Neutrophil (primary cell): Measurements from ENCODE around the gene NOX3.

Experiments
- H3K27ac ChIP-seq: fragments of 200-600 bp; sonication (generic); 2 replicates; pipeline ENCODE4 v1.5.1; 2016; ENCODE audit warnings: mild to moderate bottlenecking, moderate library complexity
- H3K27me3 ChIP-seq: fragments of 200-600 bp; sonication (generic); 2 replicates; pipeline ENCODE4 v1.6.0; 2016; ENCODE audit warnings: mild to moderate bottlenecking
- H3K36me3 ChIP-seq: fragments of 200-600 bp; sonication (generic); 2 replicates; pipeline ENCODE4 v1.5.1; 2017
- H3K4me1 ChIP-seq, 2 experiments: fragments of 200-600 bp in 1 of 2; sonication (generic) in 1 of 2; 1 replicate in 1 of 2; 2 replicates in 1 of 2; pipeline versions ENCODE4 v1.5.1 to v1.6.1; 2013 to 2016; ENCODE audit warnings: low read depth in 1 of 2, low read length in 1 of 2, mild to moderate bottlenecking in 1 of 2, moderate library complexity in 1 of 2; ENCODE audit not compliant: control insufficient read depth in 1 of 2, insufficient read depth in 1 of 2
- H3K4me3 ChIP-seq, 2 experiments: fragments of 200-600 bp in 1 of 2; sonication (generic) in 1 of 2; 1 replicate in 1 of 2; 2 replicates in 1 of 2; pipeline ENCODE4 v1.5.1; 2013 to 2016; ENCODE audit warnings: low read depth in 1 of 2, low read length in 1 of 2, mild to moderate bottlenecking in 1 of 2, moderate library complexity in 1 of 2
- H3K9me3 ChIP-seq: fragments of 200-600 bp; sonication (generic); 2 replicates; pipeline ENCODE4 v1.5.1; 2016
- TF ChIP-seq, protein P1 (sequence below): fragments of 200-600 bp; sonication (generic); IDR thresholded peaks from 2 replicates; pipeline ENCODE4 v1.5.1; 2016; ENCODE audit warnings: antibody characterized with exemption

The NOX3 gene

DNA sequence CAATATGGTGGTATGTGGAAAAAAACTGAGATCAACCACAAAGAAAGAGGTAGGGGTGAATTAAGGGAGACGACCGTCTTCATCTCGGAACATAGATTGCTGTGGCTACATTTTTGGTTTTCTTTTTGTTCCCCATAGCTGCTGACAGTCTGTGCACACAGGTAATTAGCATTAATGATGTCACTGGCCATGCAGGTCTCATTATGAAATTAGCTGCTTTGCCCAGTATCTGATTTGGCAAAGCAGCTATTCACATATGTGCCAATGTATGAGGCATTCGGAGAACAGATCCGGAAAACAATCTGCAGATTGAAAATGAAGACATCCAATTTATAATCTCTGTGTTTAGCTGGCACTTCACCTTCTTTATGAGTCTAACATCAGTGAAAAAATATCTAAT, 13.1 kb downstream of the NOX3 start:
- Histone ChIP-seq H3K27me3 (no peaks in the 10 kb centered on the region), H3K36me3 (no peaks in the 10 kb centered on the region), H3K27ac (no peak overlapping the region), H3K4me3 (no peak overlapping the region), H3K4me1 (no peaks in the 10 kb centered on the region), H3K9me3 (no peaks in the 10 kb centered on the region)
- TF ChIP-seq, protein P1, sequence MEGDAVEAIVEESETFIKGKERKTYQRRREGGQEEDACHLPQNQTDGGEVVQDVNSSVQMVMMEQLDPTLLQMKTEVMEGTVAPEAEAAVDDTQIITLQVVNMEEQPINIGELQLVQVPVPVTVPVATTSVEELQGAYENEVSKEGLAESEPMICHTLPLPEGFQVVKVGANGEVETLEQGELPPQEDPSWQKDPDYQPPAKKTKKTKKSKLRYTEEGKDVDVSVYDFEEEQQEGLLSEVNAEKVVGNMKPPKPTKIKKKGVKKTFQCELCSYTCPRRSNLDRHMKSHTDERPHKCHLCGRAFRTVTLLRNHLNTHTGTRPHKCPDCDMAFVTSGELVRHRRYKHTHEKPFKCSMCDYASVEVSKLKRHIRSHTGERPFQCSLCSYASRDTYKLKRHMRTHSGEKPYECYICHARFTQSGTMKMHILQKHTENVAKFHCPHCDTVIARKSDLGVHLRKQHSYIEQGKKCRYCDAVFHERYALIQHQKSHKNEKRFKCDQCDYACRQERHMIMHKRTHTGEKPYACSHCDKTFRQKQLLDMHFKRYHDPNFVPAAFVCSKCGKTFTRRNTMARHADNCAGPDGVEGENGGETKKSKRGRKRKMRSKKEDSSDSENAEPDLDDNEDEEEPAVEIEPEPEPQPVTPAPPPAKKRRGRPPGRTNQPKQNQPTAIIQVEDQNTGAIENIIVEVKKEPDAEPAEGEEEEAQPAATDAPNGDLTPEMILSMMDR = no peak

DNA sequence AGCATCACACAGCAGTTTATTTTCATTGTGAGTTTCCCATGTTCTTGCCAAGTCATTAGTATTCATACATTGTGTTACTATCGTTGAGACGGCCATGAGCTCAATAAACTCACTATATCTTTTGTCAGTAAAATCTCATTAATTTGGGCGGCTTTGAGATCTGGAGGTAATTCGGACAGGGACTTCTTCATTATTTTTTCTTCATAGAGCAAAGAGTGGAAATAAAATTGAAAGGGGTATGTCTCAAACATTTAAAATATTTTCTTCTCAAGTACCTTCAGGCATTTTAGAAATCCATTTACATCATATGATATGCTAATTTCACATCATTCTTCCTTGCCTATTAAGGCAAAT, 14.6 kb downstream of the NOX3 start:
- no peaks in the 10 kb centered on the region for H3K4me1 ChIP-seq
- H3K27ac ChIP-seq = no peak overlapping the region
- H3K4me3 ChIP-seq = no peak overlapping the region
- H3K27me3 ChIP-seq = no peaks in the 10 kb centered on the region
- no peaks in the 10 kb centered on the region for H3K9me3 ChIP-seq
- TF ChIP-seq, protein P1 = no peak
- no peaks in the 10 kb centered on the region for H3K36me3 ChIP-seq

DNA sequence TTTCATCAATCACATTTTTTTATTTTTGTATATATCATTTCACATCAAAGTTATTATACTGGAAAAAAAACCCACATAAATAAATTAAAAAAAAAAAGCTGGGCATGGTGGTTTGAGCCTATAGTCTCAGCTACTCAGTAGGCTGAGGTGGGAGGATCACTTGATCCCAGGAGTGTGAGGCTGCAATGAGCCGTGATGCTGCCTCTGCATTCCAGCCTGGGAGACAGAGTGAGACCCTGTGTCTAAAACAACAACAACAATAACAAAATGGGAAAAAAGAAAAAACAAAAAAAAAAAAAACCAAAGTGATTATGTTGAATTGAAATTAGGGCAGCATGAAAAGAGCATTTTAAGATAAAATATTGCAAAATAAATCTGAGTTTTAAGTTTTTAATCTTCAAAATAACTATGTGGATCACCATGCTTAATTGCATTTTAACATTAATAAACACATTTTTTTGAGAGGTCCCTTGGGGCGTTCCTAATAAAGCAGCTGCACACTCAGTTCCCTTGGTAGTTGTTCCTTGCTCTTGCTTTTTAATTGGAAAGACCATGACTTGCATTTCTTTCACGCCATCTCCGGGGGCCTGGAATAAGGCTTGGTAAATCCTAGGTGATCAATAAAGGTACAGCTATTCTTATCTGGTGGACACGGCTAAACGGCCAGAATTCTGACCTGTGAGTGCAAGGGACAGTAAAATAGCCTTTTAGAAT, 15.1 kb downstream of the NOX3 start:
- H3K4me3 ChIP-seq = no peak overlapping the region
- no peaks in the 10 kb centered on the region for H3K9me3 ChIP-seq
- TF ChIP-seq, protein P1 = no peak
- no peaks in the 10 kb centered on the region for H3K4me1 ChIP-seq
- no peaks in the 10 kb centered on the region for H3K27me3 ChIP-seq
- no peaks in the 10 kb centered on the region for H3K36me3 ChIP-seq
- H3K27ac ChIP-seq = no peak overlapping the region

DNA sequence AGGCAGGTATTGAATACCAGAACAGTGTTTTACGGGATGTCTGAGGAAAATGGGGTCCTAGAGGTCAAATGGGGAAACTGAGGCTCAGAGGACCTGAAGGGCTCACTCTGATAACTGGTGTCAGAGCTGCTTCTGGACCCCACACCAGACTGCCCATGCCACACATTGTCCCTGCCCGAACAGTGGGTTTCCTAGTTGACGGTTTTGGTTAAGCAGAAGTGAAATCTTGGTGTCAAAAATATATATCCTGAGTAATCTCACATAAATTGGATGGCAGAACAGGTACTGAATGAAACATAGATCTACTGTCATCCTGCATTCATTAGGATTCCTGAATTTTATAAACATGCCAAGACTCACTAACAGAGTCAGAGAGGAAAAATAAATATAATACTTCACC, 16.3 kb downstream of the NOX3 start:
- TF ChIP-seq, protein P1 = no peak
- Histone ChIP-seq H3K27ac (no peak overlapping the region), H3K4me3 (no peak overlapping the region), H3K27me3 (no peaks in the 10 kb centered on the region), H3K36me3 (no peaks in the 10 kb centered on the region), H3K9me3 (no peaks in the 10 kb centered on the region), H3K4me1 (no peaks in the 10 kb centered on the region)

DNA sequence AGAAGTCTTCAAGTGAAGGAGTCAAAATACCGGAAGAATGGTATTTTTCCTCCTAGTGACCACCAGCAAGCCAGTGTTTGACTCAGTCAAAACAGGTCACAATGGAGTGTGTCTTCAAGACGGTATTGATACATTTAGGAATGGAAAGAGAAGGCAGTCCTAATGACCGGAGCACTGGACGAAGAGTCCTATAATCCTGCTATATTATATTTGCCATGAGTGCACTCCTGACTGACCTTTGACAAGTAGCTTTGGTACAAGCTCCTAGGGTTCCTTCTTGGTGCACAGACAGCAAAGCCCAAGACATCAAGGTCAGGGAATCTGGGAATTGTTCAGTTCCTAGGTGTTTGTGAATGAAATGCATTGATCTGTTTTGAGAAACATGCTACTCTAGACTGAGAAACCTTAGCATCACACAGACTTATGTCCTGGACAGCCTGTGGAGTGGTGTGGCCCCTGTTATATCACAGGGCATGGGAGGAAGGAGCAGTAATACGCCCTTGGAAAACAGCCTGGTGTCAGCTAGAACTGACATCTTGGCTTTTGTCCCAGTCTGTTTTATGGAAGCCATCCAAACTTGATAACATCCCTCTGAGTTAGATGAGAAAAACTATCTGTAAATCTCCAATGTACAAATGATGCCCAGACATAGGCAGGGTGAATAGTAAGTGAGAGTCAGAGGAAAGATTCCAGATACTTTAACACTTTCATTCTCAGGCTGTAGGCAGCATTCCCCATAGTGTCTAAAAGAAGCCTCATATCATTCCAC, 18.5 kb downstream of the NOX3 start:
- no peak overlapping the region for H3K4me3 ChIP-seq
- no peaks in the 10 kb centered on the region for H3K36me3 ChIP-seq
- no peaks in the 10 kb centered on the region for H3K9me3 ChIP-seq
- TF ChIP-seq, protein P1 = no peak
- H3K27ac ChIP-seq = no peak overlapping the region
- H3K27me3 ChIP-seq = no peaks in the 10 kb centered on the region
- H3K4me1 ChIP-seq = no peaks in the 10 kb centered on the region
